Nephron (organoid): ENCODE measurements around the gene CENPL.

Experiments used
- H3K27ac Mint-ChIP-seq, 3 experiments: 2 replicates each; pipeline ENCODE4 v1.8.0; 2020; ENCODE audit warnings: mixed read lengths in 3 of 3, mild to moderate bottlenecking in 2 of 3, moderate library complexity in 1 of 3
- H3K27me3 Mint-ChIP-seq: 2 replicates; pipeline ENCODE4 v1.8.0; 2021; ENCODE audit warnings: low read depth, mild to moderate bottlenecking, moderate library complexity, mixed read lengths
- H3K36me3 Mint-ChIP-seq: 2 replicates; pipeline ENCODE4 v1.8.0; 2020; ENCODE audit warnings: low read depth, mixed read lengths
- H3K4me1 Mint-ChIP-seq: 2 replicates; pipeline ENCODE4 v1.8.0; 2020; ENCODE audit warnings: mixed read lengths
- H3K4me3 Mint-ChIP-seq, 3 experiments: 2 replicates each; pipeline ENCODE4 v1.8.0; 2020; ENCODE audit warnings: mild to moderate bottlenecking in 3 of 3, mixed read lengths in 3 of 3, moderate library complexity in 2 of 3
- H3K9me3 Mint-ChIP-seq: 2 replicates; pipeline ENCODE4 v1.8.0; 2020; ENCODE audit warnings: mixed read lengths
- CTCF ChIP-seq, 3 experiments: fragments of 200-600 bp; sonication (generic); IDR thresholded peaks; one replicate each; pipeline ENCODE4 v1.5.0; 2021; ENCODE audit warnings: antibody characterized with exemption in 3 of 3; ENCODE audit not compliant: unreplicated experiment in 3 of 3

CENPL gene

GRCh38 chr1:173857363-173857917 lies 32.8 kb upstream of the CENPL start:
- H3K27ac Mint-ChIP-seq = no peak overlapping the region
- no peaks in the 10 kb centered on the region for H3K27me3 Mint-ChIP-seq
- no peaks in the 10 kb centered on the region for H3K4me1 Mint-ChIP-seq
- TF ChIP-seq CTCF (IDR thresholded peaks at IDR 0.05; ENCODE audit: unreplicated experiment in 3 of 3) = no peak
- H3K4me3 Mint-ChIP-seq = no peak overlapping the region
- peaks cover 56% of the 10 kb centered on the region for H3K36me3 Mint-ChIP-seq
- H3K9me3 Mint-ChIP-seq = no peaks in the 10 kb centered on the region

GRCh38 chr1:173856903-173857302 lies 32.2 kb upstream of the CENPL start:
- peaks cover 3% of the 10 kb centered on the region for H3K4me1 Mint-ChIP-seq
- TF ChIP-seq CTCF (IDR thresholded peaks at IDR 0.05; ENCODE audit: unreplicated experiment in 3 of 3) = no peak

GRCh38 chr1:173856014-173856413 lies 31.3 kb upstream of the CENPL start:
- Mint-ChIP-seq H3K4me3 (no peak overlapping the region), H3K27me3 (no peaks in the 10 kb centered on the region), H3K4me1 (peaks cover 3% of the 10 kb centered on the region), H3K27ac (peak overlapping the region in 2 of 3 experiments; percentile 5 to 8), H3K9me3 (no peaks in the 10 kb centered on the region), H3K36me3 (peaks cover 60% of the 10 kb centered on the region)
- TF ChIP-seq CTCF (IDR thresholded peaks at IDR 0.05; ENCODE audit: unreplicated experiment in 3 of 3) = no peak

More at GRCh38 chr1:173856903-173857302, 32.2 kb upstream of the CENPL start:
- H3K36me3 Mint-ChIP-seq = peaks cover 57% of the 10 kb centered on the region
- no peak overlapping the region for H3K27ac Mint-ChIP-seq
- H3K9me3 Mint-ChIP-seq = no peaks in the 10 kb centered on the region
- H3K27me3 Mint-ChIP-seq = no peaks in the 10 kb centered on the region
- no peak overlapping the region for H3K4me3 Mint-ChIP-seq

GRCh38 chr1:173853074-173853473 lies 28.4 kb upstream of the CENPL start:
- Mint-ChIP-seq H3K9me3 (no peaks in the 10 kb centered on the region), H3K27ac (peak overlapping the region; percentile 80 to 91 (median 91)), H3K36me3 (peaks cover 54% of the 10 kb centered on the region), H3K4me3 (no peak overlapping the region), H3K27me3 (no peaks in the 10 kb centered on the region), H3K4me1 (peaks cover 3% of the 10 kb centered on the region)
- TF ChIP-seq CTCF (IDR thresholded peaks at IDR 0.05; ENCODE audit: unreplicated experiment in 3 of 3) = no peak

- Mint-ChIP-seq H3K36me3 (peaks cover 51% of the 10 kb centered on the region), H3K4me1 (peaks cover 3% of the 10 kb centered on the region), H3K4me3 (no peak overlapping the region), H3K9me3 (no peaks in the 10 kb centered on the region), H3K27me3 (no peaks in the 10 kb centered on the region), H3K27ac (peak overlapping the region in 1 of 3 experiments; percentile 51)
- TF ChIP-seq CTCF (IDR thresholded peaks at IDR 0.05; ENCODE audit: unreplicated experiment in 3 of 3) = no peak
Observed at GRCh38 chr1:173852105-173852504, 27.4 kb upstream of the CENPL start.

- TF ChIP-seq CTCF (IDR thresholded peaks at IDR 0.05; ENCODE audit: unreplicated experiment in 3 of 3) = no peak
- Mint-ChIP-seq H3K4me1 (peaks cover 5% of the 10 kb centered on the region), H3K4me3 (no peak overlapping the region), H3K36me3 (peaks cover 29% of the 10 kb centered on the region), H3K9me3 (no peaks in the 10 kb centered on the region), H3K27me3 (no peaks in the 10 kb centered on the region), H3K27ac (no peak overlapping the region)
Observed at GRCh38 chr1:173832748-173833147, 8.1 kb upstream of the CENPL start.
